DMS 273 treated with DMSO at 0.1 percent for 48 hours (cell line): ENCODE data around the gene BAZ1B.
A peak's percentile ranks its signal among the peaks of the same experiment; 100 is the strongest.
"Not testable (repeated sequence)": the region's sequence is repeated elsewhere in the genome, so short reads cannot be mapped to it uniquely, and the experiment has no call there.

Source experiments
- DNase-seq: peaks from one replicate; lab custom pipeline; 2025; lab: John Stamatoyannopoulos, UW

BAZ1B gene

GRCh38 chr7:73446682-73447081 is 75.4 kb downstream of the BAZ1B start:
- no peak for DNase-seq

- no peak for DNase-seq
Measured at GRCh38 chr7:73443548-73444255, 78.4 kb downstream of the BAZ1B start.

- no peak for DNase-seq
Measured at GRCh38 chr7:73442903-73443500, 79.1 kb downstream of the BAZ1B start.

- DNase-seq = no peak
Measured at GRCh38 chr7:73442222-73442902, 79.7 kb downstream of the BAZ1B start.

- DNase-seq = no peak
Measured at GRCh38 chr7:73439410-73439704, 82.7 kb downstream of the BAZ1B start.

GRCh38 chr7:73438547-73439409 is 83.3 kb downstream of the BAZ1B start:
- DNase-seq = no peak

- no peak for DNase-seq
Measured at GRCh38 chr7:73437621-73438416, 84.3 kb downstream of the BAZ1B start.

GRCh38 chr7:73437091-73437490 is 85.0 kb downstream of the BAZ1B start:
- DNase-seq = no peak

- DNase-seq = no peak
Measured at GRCh38 chr7:73436031-73436929, 85.8 kb downstream of the BAZ1B start.

GRCh38 chr7:73435471-73436009 is 86.6 kb downstream of the BAZ1B start:
- no peak for DNase-seq

GRCh38 chr7:73434701-73435069 is 87.4 kb downstream of the BAZ1B start:
- no peak for DNase-seq

GRCh38 chr7:73433924-73434700 is 88.0 kb downstream of the BAZ1B start:
- DNase-seq = no peak

GRCh38 chr7:73432676-73433075 is 89.4 kb downstream of the BAZ1B start:
- DNase-seq = no peak

GRCh38 chr7:73431041-73431835 is 90.9 kb downstream of the BAZ1B start:
- DNase-seq = no peak

- DNase-seq = not testable (repeated sequence)
Measured at GRCh38 chr7:73430540-73430939, 91.6 kb downstream of the BAZ1B start.

GRCh38 chr7:73429622-73430505 is 92.2 kb downstream of the BAZ1B start:
- peak; percentile 53 for DNase-seq

GRCh38 chr7:73429215-73429614 is 92.9 kb downstream of the BAZ1B start:
- peak; percentile 58 for DNase-seq
